AG09319 (cell line): ENCODE measurements around the gene CGREF1.

ENCODE experiments used
- DNase-seq: peaks from one replicate; pipeline ENCODE4 v3.0.0-alpha.2; 2010; ENCODE audit warnings: low read depth; ENCODE audit errors: extremely low read depth
- CTCF ChIP-seq: IDR thresholded peaks from 2 replicates; pipeline ENCODE4 v1.5.1; 2011; ENCODE audit warnings: low read depth, mild to moderate bottlenecking, inconsistent platforms, low read length, moderate library complexity

Gene CGREF1

GRCh38 chr2:27130396-27130795 is 11.5 kb upstream of the CGREF1 start:
- DNase-seq: no peak
- no peak for TF ChIP-seq CTCF

- no peak for DNase-seq
- no peak for TF ChIP-seq CTCF
Observed at GRCh38 chr2:27128668-27129571, 10.0 kb upstream of the CGREF1 start.

GRCh38 chr2:27127883-27128667 is 9.1 kb upstream of the CGREF1 start:
- TF ChIP-seq CTCF: no peak
- DNase-seq: no peak

- no peak for DNase-seq
- no peak for TF ChIP-seq CTCF
Observed at GRCh38 chr2:27126252-27126710, 7.4 kb upstream of the CGREF1 start.

GRCh38 chr2:27125104-27125503 is 6.2 kb upstream of the CGREF1 start:
- no peak for DNase-seq
- no peak for TF ChIP-seq CTCF

GRCh38 chr2:27123302-27124150 is 4.6 kb upstream of the CGREF1 start, which contains the start of gene ABHD1:
Gene ABHD1 (plus strand): TSS chr2:27123815. CDS start chr2:27123949, 134 bp downstream.
- DNase-seq: no peak

More at GRCh38 chr2:27123302-27124150, 4.6 kb upstream of the CGREF1 start, which contains the start of gene ABHD1:
- no peak; the same call in 1 of the 2 replicates for TF ChIP-seq CTCF
